GM12892 (cell line): ENCODE results near the gene KRT23.

ENCODE experiments used
- POLR2A ChIP-seq: IDR thresholded peaks from 2 replicates; pipeline ENCODE4 v1.6.1; 2011; ENCODE audit warnings: low read depth, low read length, control low read depth
- POLR2AphosphoS5 ChIP-seq: IDR thresholded peaks from 2 replicates; pipeline ENCODE4 v1.6.1; 2011; ENCODE audit warnings: low read depth, low read length, control low read depth

DNA sequence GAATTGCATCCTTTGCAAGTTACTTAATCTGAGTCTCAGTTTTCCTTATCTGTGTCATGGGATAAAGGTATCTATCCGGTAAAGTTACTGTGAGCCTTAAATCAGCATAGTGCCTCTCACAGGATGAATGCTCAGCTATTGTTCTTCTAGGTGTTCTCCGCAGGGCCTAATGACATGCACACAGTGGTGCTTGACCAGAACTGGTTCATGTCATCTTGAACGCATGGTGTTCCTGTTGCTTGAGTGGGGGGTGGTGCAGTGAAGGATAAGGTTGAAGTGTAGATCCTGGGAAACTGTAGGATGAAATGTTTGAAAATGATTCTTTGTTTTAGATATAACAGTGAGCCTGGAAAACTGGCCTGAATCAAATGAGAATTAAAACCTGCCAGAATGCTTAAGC, 42.7 kb upstream of the KRT23 start:
- no peak for TF ChIP-seq POLR2A
- no peak for TF ChIP-seq POLR2AphosphoS5
